Measurements from ENCODE around the gene ATAD1.
"Not testable (repeated sequence)": the region's sequence is repeated elsewhere in the genome, so short reads cannot be mapped to it uniquely, and the experiment has no call there.

ATAD1 gene

GRCh38 chr10:87817609-87818504 lies at the start of gene ATAD1:
ATAD1 (minus strand) TSS chr10:87818226; CDS start chr10:87814599, 3,627 bp downstream.
- peaks cover 3% of the 10 kb centered on the region for H3K36me3 Mint-ChIP-seq
- no peaks in the 10 kb centered on the region for H3K27me3 Mint-ChIP-seq
- peak within 1 kb of the TSS; percentile 98 for H3K27ac Mint-ChIP-seq
- no peaks in the 10 kb centered on the region for H3K9me3 Mint-ChIP-seq (ENCODE audit: low read depth)
- H3K4me1 Mint-ChIP-seq (ENCODE audit: low read depth), result peaks cover 40% of the 10 kb centered on the region
- peak within 1 kb of the TSS; percentile 95 for H3K4me3 Mint-ChIP-seq

GRCh38 chr10:87867453-87867852 lies 49.4 kb upstream of the ATAD1 start:
- no peaks in the 10 kb centered on the region for H3K27me3 Mint-ChIP-seq
- peaks cover 70% of the 10 kb centered on the region for H3K4me1 Mint-ChIP-seq (ENCODE audit: low read depth)
- peak overlapping the region; percentile 50 for H3K27ac Mint-ChIP-seq
- peak overlapping the region; percentile 97 for H3K4me3 Mint-ChIP-seq
- H3K36me3 Mint-ChIP-seq, result peaks cover 5% of the 10 kb centered on the region
- no peaks in the 10 kb centered on the region for H3K9me3 Mint-ChIP-seq (ENCODE audit: low read depth)

- Mint-ChIP-seq H3K36me3 (peaks cover 5% of the 10 kb centered on the region), H3K4me3 (peak overlapping the region; percentile 97), H3K27me3 (no peaks in the 10 kb centered on the region), H3K9me3 (ENCODE audit: low read depth) (no peaks in the 10 kb centered on the region), H3K4me1 (ENCODE audit: low read depth) (peaks cover 65% of the 10 kb centered on the region), H3K27ac (peak overlapping the region; percentile 35)
Observed at GRCh38 chr10:87866412-87866974, 48.5 kb upstream of the ATAD1 start.

GRCh38 chr10:87865241-87865881 lies 47.3 kb upstream of the ATAD1 start:
- Mint-ChIP-seq H3K4me1 (ENCODE audit: low read depth) (peaks cover 64% of the 10 kb centered on the region), H3K4me3 (peak overlapping the region; percentile 97), H3K9me3 (ENCODE audit: low read depth) (no peaks in the 10 kb centered on the region), H3K27ac (peak overlapping the region; percentile 89), H3K36me3 (peaks cover 5% of the 10 kb centered on the region), H3K27me3 (no peaks in the 10 kb centered on the region)

GRCh38 chr10:87864496-87865059 lies 46.6 kb upstream of the ATAD1 start:
- no peaks in the 10 kb centered on the region for H3K9me3 Mint-ChIP-seq (ENCODE audit: low read depth)
- no peaks in the 10 kb centered on the region for H3K27me3 Mint-ChIP-seq
- peak overlapping the region; percentile 97 for H3K4me3 Mint-ChIP-seq
- H3K27ac Mint-ChIP-seq, result peak overlapping the region; percentile 89
- H3K4me1 Mint-ChIP-seq (ENCODE audit: low read depth), result peaks cover 62% of the 10 kb centered on the region
- peaks cover 5% of the 10 kb centered on the region for H3K36me3 Mint-ChIP-seq

- H3K27me3 Mint-ChIP-seq; H3K36me3 Mint-ChIP-seq; H3K9me3 Mint-ChIP-seq (ENCODE audit: low read depth): not testable (repeated sequence)
- H3K4me3 Mint-ChIP-seq, result peak overlapping the region; percentile 97
- H3K27ac Mint-ChIP-seq, result peak overlapping the region; percentile 89
- peaks cover 58% of the 10 kb centered on the region for H3K4me1 Mint-ChIP-seq (ENCODE audit: low read depth)
Observed at GRCh38 chr10:87863951-87864495, 46.0 kb upstream of the ATAD1 start.

GRCh38 chr10:87863053-87863943 lies 45.3 kb upstream of the ATAD1 start, which contains the start of the genes KLLN and PTEN:
KLLN (minus strand) TSS chr10:87863533; CDS start chr10:87862487, 1,046 bp downstream.
PTEN (plus strand) TSS chr10:87863625; CDS start chr10:87864470, 845 bp downstream.
- Mint-ChIP-seq H3K27me3 (no peaks in the 10 kb centered on the region), H3K27ac (peak within 1 kb of the TSS; percentile 89), H3K4me3 (peak within 1 kb of the TSS; percentile 97), H3K4me1 (ENCODE audit: low read depth) (peaks cover 51% of the 10 kb centered on the region), H3K9me3 (ENCODE audit: low read depth) (no peaks in the 10 kb centered on the region), H3K36me3 (peaks cover under 1% of the 10 kb centered on the region)

- peaks cover 45% of the 10 kb centered on the region for H3K4me1 Mint-ChIP-seq (ENCODE audit: low read depth)
- peak overlapping the region; percentile 89 for H3K27ac Mint-ChIP-seq
- no peaks in the 10 kb centered on the region for H3K9me3 Mint-ChIP-seq (ENCODE audit: low read depth)
- H3K27me3 Mint-ChIP-seq, result no peaks in the 10 kb centered on the region
- peak overlapping the region; percentile 95 for H3K4me3 Mint-ChIP-seq
- no peaks in the 10 kb centered on the region for H3K36me3 Mint-ChIP-seq
Observed at GRCh38 chr10:87862679-87863052, 44.6 kb upstream of the ATAD1 start.

- H3K36me3 Mint-ChIP-seq, result no peaks in the 10 kb centered on the region
- peaks cover 41% of the 10 kb centered on the region for H3K4me1 Mint-ChIP-seq (ENCODE audit: low read depth)
- no peaks in the 10 kb centered on the region for H3K27me3 Mint-ChIP-seq
- peak overlapping the region; percentile 95 for H3K4me3 Mint-ChIP-seq
- peak overlapping the region; percentile 89 for H3K27ac Mint-ChIP-seq
- H3K9me3 Mint-ChIP-seq (ENCODE audit: low read depth), result no peaks in the 10 kb centered on the region
Observed at GRCh38 chr10:87861953-87862678, 44.1 kb upstream of the ATAD1 start.

GRCh38 chr10:87861566-87861952 lies 43.5 kb upstream of the ATAD1 start:
- H3K4me3 Mint-ChIP-seq, result peak overlapping the region; percentile 95
- H3K4me1 Mint-ChIP-seq (ENCODE audit: low read depth), result peaks cover 36% of the 10 kb centered on the region
- H3K27me3 Mint-ChIP-seq, result no peaks in the 10 kb centered on the region
- H3K9me3 Mint-ChIP-seq (ENCODE audit: low read depth), result no peaks in the 10 kb centered on the region
- H3K36me3 Mint-ChIP-seq, result no peaks in the 10 kb centered on the region
- peak overlapping the region; percentile 89 for H3K27ac Mint-ChIP-seq

GRCh38 chr10:87860816-87861403 lies 42.9 kb upstream of the ATAD1 start:
- Mint-ChIP-seq H3K36me3 (no peaks in the 10 kb centered on the region), H3K27ac (peak overlapping the region; percentile 89), H3K27me3 (no peaks in the 10 kb centered on the region), H3K4me3 (peak overlapping the region; percentile 95), H3K9me3 (ENCODE audit: low read depth) (no peaks in the 10 kb centered on the region), H3K4me1 (ENCODE audit: low read depth) (peaks cover 32% of the 10 kb centered on the region)

- Mint-ChIP-seq H3K9me3 (ENCODE audit: low read depth) (no peaks in the 10 kb centered on the region), H3K36me3 (no peaks in the 10 kb centered on the region), H3K4me1 (ENCODE audit: low read depth) (peaks cover 28% of the 10 kb centered on the region), H3K27me3 (no peaks in the 10 kb centered on the region), H3K4me3 (peak overlapping the region; percentile 8), H3K27ac (no peak overlapping the region)
Observed at GRCh38 chr10:87860156-87860795, 42.2 kb upstream of the ATAD1 start.

- H3K27ac Mint-ChIP-seq; H3K9me3 Mint-ChIP-seq (ENCODE audit: low read depth); H3K36me3 Mint-ChIP-seq; H3K4me3 Mint-ChIP-seq; H3K27me3 Mint-ChIP-seq: not testable (repeated sequence)
- peaks cover 20% of the 10 kb centered on the region for H3K4me1 Mint-ChIP-seq (ENCODE audit: low read depth)
Observed at GRCh38 chr10:87855665-87856064, 37.6 kb upstream of the ATAD1 start.

Measured in activated naive CD8-positive, alpha-beta T cell (primary cell).